Neural cell (in vitro differentiated cells): ENCODE measurements around the gene SLC35G6.

ENCODE experiments used
- EZH2 ChIP-seq: fragments of 200-600, 300-800 bp; shearing (Covaris generic), sonication (generic); IDR thresholded peaks from 2 replicates; pipeline ENCODE4 v1.6.1; 2014; ENCODE audit warnings: antibody characterized with exemption, low read length, borderline replicate concordance, mild to moderate bottlenecking; ENCODE audit not compliant: insufficient read depth, poor library complexity, severe bottlenecking
- TF ChIP-seq, protein P1 (sequence below): fragments of 450-650 bp; IDR thresholded peaks from 2 replicates; pipeline ENCODE4 v1.5.1; 2014; ENCODE audit warnings: antibody characterized with exemption, mild to moderate bottlenecking, moderate library complexity; ENCODE audit not compliant: poor library complexity, severe bottlenecking

DNA sequence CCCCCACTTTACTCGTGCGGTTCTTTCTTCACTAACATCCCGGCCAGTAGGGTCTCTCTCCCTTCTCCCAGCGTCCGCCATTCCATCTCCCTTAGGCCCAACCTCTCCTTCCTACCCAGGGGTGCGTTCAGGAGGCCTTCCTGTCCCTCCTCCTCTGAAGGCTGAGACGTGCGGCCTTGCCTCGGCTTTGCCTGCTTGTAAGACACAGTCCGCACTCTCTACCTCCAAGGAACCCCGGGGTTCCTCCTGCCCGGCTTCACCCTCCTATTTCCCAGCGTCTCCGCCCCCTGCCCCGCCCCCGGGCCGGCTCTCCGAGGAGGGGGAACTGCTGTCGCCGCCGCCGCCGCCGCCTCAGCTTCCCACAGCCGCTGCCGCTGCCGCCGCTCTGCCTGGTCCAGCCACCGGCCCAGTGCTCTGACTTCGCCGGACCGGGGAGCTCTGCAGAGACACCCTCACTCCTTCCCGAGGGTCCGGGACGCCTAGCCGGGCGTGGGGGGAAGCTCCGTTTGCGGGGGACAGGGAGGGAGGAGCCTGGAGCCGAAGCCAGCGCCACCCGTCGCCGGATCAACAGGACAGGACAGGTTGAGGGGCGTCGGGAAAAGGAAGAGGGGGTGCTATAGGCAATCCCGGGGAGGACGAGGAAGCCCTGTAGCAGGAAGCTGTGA, 43.2 kb upstream of the SLC35G6 start:
- TF ChIP-seq, protein P1, sequence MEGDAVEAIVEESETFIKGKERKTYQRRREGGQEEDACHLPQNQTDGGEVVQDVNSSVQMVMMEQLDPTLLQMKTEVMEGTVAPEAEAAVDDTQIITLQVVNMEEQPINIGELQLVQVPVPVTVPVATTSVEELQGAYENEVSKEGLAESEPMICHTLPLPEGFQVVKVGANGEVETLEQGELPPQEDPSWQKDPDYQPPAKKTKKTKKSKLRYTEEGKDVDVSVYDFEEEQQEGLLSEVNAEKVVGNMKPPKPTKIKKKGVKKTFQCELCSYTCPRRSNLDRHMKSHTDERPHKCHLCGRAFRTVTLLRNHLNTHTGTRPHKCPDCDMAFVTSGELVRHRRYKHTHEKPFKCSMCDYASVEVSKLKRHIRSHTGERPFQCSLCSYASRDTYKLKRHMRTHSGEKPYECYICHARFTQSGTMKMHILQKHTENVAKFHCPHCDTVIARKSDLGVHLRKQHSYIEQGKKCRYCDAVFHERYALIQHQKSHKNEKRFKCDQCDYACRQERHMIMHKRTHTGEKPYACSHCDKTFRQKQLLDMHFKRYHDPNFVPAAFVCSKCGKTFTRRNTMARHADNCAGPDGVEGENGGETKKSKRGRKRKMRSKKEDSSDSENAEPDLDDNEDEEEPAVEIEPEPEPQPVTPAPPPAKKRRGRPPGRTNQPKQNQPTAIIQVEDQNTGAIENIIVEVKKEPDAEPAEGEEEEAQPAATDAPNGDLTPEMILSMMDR, result peak; percentile 17
- peak; percentile 36 for TF ChIP-seq EZH2
